Measurements from ENCODE around the gene TM4SF18.
"Not testable (repeated sequence)": the region's sequence is repeated elsewhere in the genome, so short reads cannot be mapped to it uniquely, and the experiment has no call there.

TM4SF18 gene

GRCh38 chr3:149353581-149354184, 20.2 kb upstream of the TM4SF18 start:
- H3K9me3 Mint-ChIP-seq: no peaks in the 10 kb centered on the region
- H3K4me1 Mint-ChIP-seq (ENCODE audit: low read depth): no peaks in the 10 kb centered on the region
- H3K4me3 Mint-ChIP-seq: no peak overlapping the region
- peaks cover 20% of the 10 kb centered on the region for H3K27me3 Mint-ChIP-seq
- no peak overlapping the region for H3K27ac Mint-ChIP-seq
- DNase-seq: no peak
- no peaks in the 10 kb centered on the region for H3K36me3 Mint-ChIP-seq (ENCODE audit: low read depth)

DNA sequence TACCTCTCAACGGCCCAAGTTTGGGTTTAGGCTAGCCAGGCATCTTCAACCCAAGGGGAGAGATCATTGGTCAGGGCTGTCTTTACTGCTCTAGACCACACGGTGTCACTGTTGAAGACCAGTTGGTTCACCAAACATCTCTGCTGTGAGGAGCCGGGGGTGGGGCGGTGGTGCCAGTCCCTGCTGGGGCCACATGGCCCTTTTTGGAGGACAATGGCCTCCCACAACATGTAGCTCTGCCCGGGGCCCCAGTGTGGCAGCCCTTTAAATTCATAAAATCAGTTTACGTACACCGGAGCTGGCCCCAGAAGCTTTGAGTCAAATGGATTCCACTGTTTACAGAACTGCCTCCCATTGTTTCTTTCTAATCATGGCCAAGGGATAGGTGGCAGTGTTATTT, 19.1 kb upstream of the TM4SF18 start:
- Mint-ChIP-seq H3K27ac (no peak overlapping the region), H3K9me3 (no peaks in the 10 kb centered on the region), H3K4me3 (no peak overlapping the region), H3K36me3 (ENCODE audit: low read depth) (no peaks in the 10 kb centered on the region), H3K4me1 (ENCODE audit: low read depth) (no peaks in the 10 kb centered on the region), H3K27me3 (peaks cover 24% of the 10 kb centered on the region)
- DNase-seq: peak; percentile 32

DNA sequence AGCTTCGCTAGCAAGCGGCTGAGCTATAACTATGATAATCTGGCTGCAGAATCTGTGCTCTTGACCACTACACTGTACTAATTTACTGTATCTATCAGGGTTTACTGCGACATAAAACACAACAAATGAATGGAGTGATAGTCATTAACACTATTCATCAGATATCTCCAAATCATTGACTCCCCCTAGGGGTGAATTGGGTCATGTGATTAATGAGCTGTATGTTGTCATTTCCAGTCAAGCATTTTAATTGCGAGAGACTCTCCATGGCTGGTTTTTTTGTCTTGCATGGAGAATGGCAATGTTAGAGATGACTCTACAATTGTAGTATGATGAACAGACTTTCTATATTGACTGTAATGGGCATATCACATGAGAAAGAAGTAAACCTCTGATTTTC, 10.5 kb upstream of the TM4SF18 start:
- no peak overlapping the region for H3K27ac Mint-ChIP-seq
- no peaks in the 10 kb centered on the region for H3K36me3 Mint-ChIP-seq (ENCODE audit: low read depth)
- H3K27me3 Mint-ChIP-seq: peaks cover 53% of the 10 kb centered on the region
- H3K4me3 Mint-ChIP-seq: no peak overlapping the region
- no peaks in the 10 kb centered on the region for H3K4me1 Mint-ChIP-seq (ENCODE audit: low read depth)
- H3K9me3 Mint-ChIP-seq: no peaks in the 10 kb centered on the region
- no peak for DNase-seq

- no peak overlapping the region for H3K27ac Mint-ChIP-seq
- no peaks in the 10 kb centered on the region for H3K36me3 Mint-ChIP-seq (ENCODE audit: low read depth)
- no peak for DNase-seq
- H3K9me3 Mint-ChIP-seq: no peaks in the 10 kb centered on the region
- no peak overlapping the region for H3K4me3 Mint-ChIP-seq
- H3K4me1 Mint-ChIP-seq (ENCODE audit: low read depth): no peaks in the 10 kb centered on the region
- peaks cover 45% of the 10 kb centered on the region for H3K27me3 Mint-ChIP-seq
Observed at GRCh38 chr3:149342413-149343380, 9.3 kb upstream of the TM4SF18 start.

- no peak for DNase-seq
- Mint-ChIP-seq H3K27me3 (peaks cover 38% of the 10 kb centered on the region), H3K9me3 (no peaks in the 10 kb centered on the region), H3K4me3 (no peak overlapping the region), H3K4me1 (ENCODE audit: low read depth) (no peaks in the 10 kb centered on the region), H3K36me3 (ENCODE audit: low read depth) (no peaks in the 10 kb centered on the region), H3K27ac (no peak overlapping the region)
Observed at GRCh38 chr3:149340310-149340933, 7.0 kb upstream of the TM4SF18 start.

- Mint-ChIP-seq H3K36me3 (ENCODE audit: low read depth) (no peaks in the 10 kb centered on the region), H3K4me1 (ENCODE audit: low read depth) (no peaks in the 10 kb centered on the region), H3K27ac (no peak overlapping the region), H3K9me3 (no peaks in the 10 kb centered on the region), H3K27me3 (peaks cover 38% of the 10 kb centered on the region), H3K4me3 (no peak overlapping the region)
- no peak for DNase-seq
Observed at GRCh38 chr3:149339931-149340309, 6.5 kb upstream of the TM4SF18 start.

DNA sequence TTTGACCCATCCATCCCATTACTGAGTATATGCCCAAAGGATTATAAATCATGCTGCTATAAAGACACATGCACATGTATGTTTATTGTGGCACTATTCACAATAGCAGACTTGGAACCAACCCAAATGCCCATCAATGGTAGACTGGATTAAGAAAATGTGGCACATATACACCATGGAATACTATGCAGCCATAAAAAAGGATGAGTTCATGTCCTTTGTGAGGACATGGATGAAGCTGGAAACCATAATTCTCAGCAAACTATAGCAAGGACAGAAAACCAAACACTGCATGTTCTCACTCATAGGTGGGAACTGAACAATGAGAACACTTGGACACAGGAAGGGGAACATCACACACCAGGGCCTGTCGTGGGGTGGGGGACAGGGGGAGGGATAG, 4.0 kb upstream of the TM4SF18 start:
- not testable (repeated sequence) for H3K36me3 Mint-ChIP-seq (ENCODE audit: low read depth); DNase-seq; H3K27ac Mint-ChIP-seq; H3K4me3 Mint-ChIP-seq; H3K4me1 Mint-ChIP-seq (ENCODE audit: low read depth); H3K9me3 Mint-ChIP-seq
- peaks cover 29% of the 10 kb centered on the region for H3K27me3 Mint-ChIP-seq

DNA sequence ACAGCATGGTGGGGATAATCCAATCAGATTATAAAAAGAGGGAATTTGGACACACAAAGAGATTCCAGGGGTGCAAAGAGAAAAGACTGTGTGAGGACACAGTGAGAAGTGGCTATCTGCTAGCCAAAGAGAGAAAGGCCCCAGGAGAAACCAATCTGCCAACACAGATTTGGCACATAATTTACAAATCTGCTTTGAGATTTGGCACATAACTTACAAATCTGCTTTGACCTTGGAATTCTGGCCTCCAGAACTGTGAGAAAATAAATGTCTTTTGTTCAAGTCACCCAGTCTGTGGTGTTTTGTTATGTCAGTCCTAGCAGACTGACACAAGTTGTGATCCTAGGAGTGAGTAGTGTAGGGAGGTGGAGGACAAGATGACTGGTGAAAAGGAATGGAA, 3.5 kb upstream of the TM4SF18 start:
- Mint-ChIP-seq H3K4me1 (ENCODE audit: low read depth) (no peaks in the 10 kb centered on the region), H3K36me3 (ENCODE audit: low read depth) (no peaks in the 10 kb centered on the region), H3K27me3 (peaks cover 27% of the 10 kb centered on the region), H3K4me3 (no peak overlapping the region), H3K9me3 (no peaks in the 10 kb centered on the region), H3K27ac (no peak overlapping the region)
- DNase-seq: no peak

- H3K27me3 Mint-ChIP-seq: peaks cover 14% of the 10 kb centered on the region
- H3K9me3 Mint-ChIP-seq: no peaks in the 10 kb centered on the region
- H3K27ac Mint-ChIP-seq: no peak overlapping the region
Observed at GRCh38 chr3:149332771-149333170, 665 bp downstream of the TM4SF18 start.

DNA sequence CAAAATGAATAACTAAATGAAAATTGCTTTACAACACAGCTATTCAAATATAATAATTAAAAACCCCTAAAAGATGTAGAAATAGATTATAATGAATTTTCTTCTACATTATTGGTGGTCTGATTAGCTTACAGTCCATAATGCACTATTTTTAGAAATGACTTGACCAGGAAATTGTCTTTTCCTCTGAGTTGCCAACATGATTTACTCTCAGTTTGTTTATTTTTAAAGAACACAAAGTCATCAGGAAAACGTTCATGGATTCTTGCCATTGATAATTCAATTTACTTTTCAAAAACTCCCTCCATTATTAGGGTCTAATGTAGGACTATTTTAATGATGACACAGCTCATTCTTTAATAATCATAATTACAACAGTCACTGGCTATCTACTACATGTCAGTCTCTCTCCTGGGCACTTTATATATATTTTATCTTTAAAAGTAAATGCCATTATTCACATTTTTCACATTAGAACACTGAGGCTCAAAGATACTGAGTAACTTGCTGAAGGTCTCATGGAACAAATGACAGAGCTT, 1.1 kb downstream of the TM4SF18 start:
- Mint-ChIP-seq H3K4me1 (ENCODE audit: low read depth) (no peaks in the 10 kb centered on the region), H3K36me3 (ENCODE audit: low read depth) (no peaks in the 10 kb centered on the region), H3K9me3 (no peaks in the 10 kb centered on the region), H3K27ac (no peak overlapping the region), H3K27me3 (peaks cover 12% of the 10 kb centered on the region), H3K4me3 (no peak overlapping the region)
- no peak for DNase-seq

More at GRCh38 chr3:149332771-149333170, 665 bp downstream of the TM4SF18 start:
- no peak for DNase-seq
- H3K36me3 Mint-ChIP-seq (ENCODE audit: low read depth): no peaks in the 10 kb centered on the region
- H3K4me1 Mint-ChIP-seq (ENCODE audit: low read depth): no peaks in the 10 kb centered on the region
- no peak overlapping the region for H3K4me3 Mint-ChIP-seq

GRCh38 chr3:149331396-149331795, 2.0 kb downstream of the TM4SF18 start:
- Mint-ChIP-seq H3K36me3 (ENCODE audit: low read depth) (no peaks in the 10 kb centered on the region), H3K9me3 (no peaks in the 10 kb centered on the region), H3K27me3 (peaks cover 12% of the 10 kb centered on the region), H3K27ac (no peak overlapping the region), H3K4me3 (no peak overlapping the region), H3K4me1 (ENCODE audit: low read depth) (no peaks in the 10 kb centered on the region)
- no peak for DNase-seq

GRCh38 chr3:149330609-149331331, 2.7 kb downstream of the TM4SF18 start:
- Mint-ChIP-seq H3K36me3 (ENCODE audit: low read depth) (no peaks in the 10 kb centered on the region), H3K4me1 (ENCODE audit: low read depth) (no peaks in the 10 kb centered on the region), H3K27ac (no peak overlapping the region), H3K4me3 (no peak overlapping the region), H3K9me3 (no peaks in the 10 kb centered on the region), H3K27me3 (peaks cover 12% of the 10 kb centered on the region)
- no peak for DNase-seq

DNA sequence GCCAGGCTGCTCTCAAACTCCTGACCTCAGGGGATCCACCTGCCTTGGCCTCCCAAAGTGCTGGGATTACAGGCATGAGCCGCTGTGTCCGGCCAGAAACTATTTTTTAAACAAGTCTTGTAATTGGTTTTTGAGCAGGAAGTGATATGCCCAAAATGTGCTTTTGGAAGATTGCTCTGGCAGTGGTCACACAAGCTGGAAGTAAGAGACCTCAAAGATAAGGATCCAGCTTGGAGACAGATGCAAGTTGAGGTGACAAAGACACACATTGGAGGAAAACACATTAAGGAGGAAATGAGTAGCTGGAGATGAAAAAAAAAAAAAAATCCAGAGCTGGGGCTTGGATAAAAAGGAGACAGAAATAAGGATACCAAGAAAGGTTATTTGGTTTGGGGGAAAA, 6.3 kb downstream of the TM4SF18 start:
- Mint-ChIP-seq H3K27me3 (peaks cover 10% of the 10 kb centered on the region), H3K4me1 (ENCODE audit: low read depth) (no peaks in the 10 kb centered on the region), H3K27ac (no peak overlapping the region), H3K36me3 (ENCODE audit: low read depth) (no peaks in the 10 kb centered on the region), H3K9me3 (no peaks in the 10 kb centered on the region), H3K4me3 (no peak overlapping the region)
- DNase-seq: no peak

DNA sequence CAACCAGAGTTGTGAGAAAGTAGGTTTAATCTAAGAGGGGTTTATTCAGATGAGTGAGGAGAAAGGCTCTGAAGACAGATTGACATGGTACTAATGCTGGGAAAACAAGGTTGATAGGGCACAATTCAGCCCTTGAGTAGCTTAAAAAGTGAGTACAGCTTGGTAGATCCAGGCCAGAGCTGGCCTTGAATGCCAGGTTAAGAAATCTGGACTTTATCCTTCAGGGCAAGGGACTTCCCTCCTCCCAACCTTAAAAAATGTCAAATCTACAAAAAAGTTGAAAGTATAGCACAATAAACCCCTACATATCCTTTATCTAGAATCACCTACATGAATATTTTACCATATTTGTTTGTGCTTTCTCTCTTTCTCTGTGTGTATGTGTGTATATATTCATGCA, 7.9 kb downstream of the TM4SF18 start:
- Mint-ChIP-seq H3K9me3 (no peaks in the 10 kb centered on the region), H3K4me1 (ENCODE audit: low read depth) (no peaks in the 10 kb centered on the region), H3K4me3 (no peak overlapping the region), H3K36me3 (ENCODE audit: low read depth) (no peaks in the 10 kb centered on the region), H3K27ac (no peak overlapping the region), H3K27me3 (peaks cover 7% of the 10 kb centered on the region)
- DNase-seq: no peak
